ENCODE measurements around the gene FTO. TPM values are rescaled to one million over a fixed set of nuclear protein-coding genes. Genes with fewer than 3 reads are reported as not detected.

FTO gene
- total and polyA plus RNA-seq, 2 of the 13 experiments (the other 11 are each of a cell fraction or from before 2014, with no cell fraction given) = 41.6 to 55.8 TPM

GRCh38 chr16:53766304-53767016 lies 62.5 kb downstream of the FTO start (continued):
- TF ChIP-seq HNF1A (IDR thresholded peaks at IDR 0.05; ENCODE audit: low read depth) (no peak), HNF1A (CRISPR knock-in tag; IDR thresholded peaks at IDR 0.05; ENCODE audit: borderline replicate concordance) (0 out of 2 replicates have a peak, but pooled peaks have one; percentile 72), ZNF768 (CRISPR knock-in tag; IDR thresholded peaks at IDR 0.05) (0 out of 2 replicates have a peak, but pooled peaks have one; percentile 34), ZBTB33 (CRISPR knock-in tag; IDR thresholded peaks at IDR 0.05) (peak; percentile 17; the same call in 1 of the 2 replicates), NFE2 (CRISPR knock-in tag; IDR thresholded peaks at IDR 0.05) (peak; percentile 75; the same call in 1 of the 2 replicates), CREB1 (IDR thresholded peaks at IDR 0.05) (no peak), CREB1 (CRISPR knock-in tag; IDR thresholded peaks at IDR 0.05) (peak; percentile 34; the same call in 1 of the 2 replicates), ZMYM3 (CRISPR knock-in tag; IDR thresholded peaks at IDR 0.05) (peak; percentile 98), CREM (IDR thresholded peaks at IDR 0.05) (peak; percentile 58), CREM (CRISPR knock-in tag; IDR thresholded peaks at IDR 0.05) (no peak), HMG20A (CRISPR knock-in tag; IDR thresholded peaks at IDR 0.05; ENCODE audit: borderline replicate concordance) (peak; percentile 83; the same call in 1 of the 2 replicates), ZNF883 (CRISPR knock-in tag; IDR thresholded peaks at IDR 0.05; ENCODE audit: not compliant biosample characterization) (no peak), PRPF4 (IDR thresholded peaks at IDR 0.05; ENCODE audit: low read depth, low read length, poor library complexity, severe bottlenecking) (peak; percentile 3), GFI1 (CRISPR knock-in tag; IDR thresholded peaks at IDR 0.05; ENCODE audit: borderline replicate concordance) (peak; percentile 65; the same call in 1 of the 2 replicates), KDM2A (CRISPR knock-in tag; IDR thresholded peaks at IDR 0.05; ENCODE audit: borderline replicate concordance, low read depth) (peak; percentile 44; the same call in 1 of the 2 replicates), SMC3 (IDR thresholded peaks at IDR 0.05; ENCODE audit: low read length) (no peak), POLR2AphosphoS2 (IDR thresholded peaks at IDR 0.05; ENCODE audit: low read depth, low read length) (no peak), ZNF878 (CRISPR knock-in tag; IDR thresholded peaks at IDR 0.05) (0 out of 2 replicates have a peak, but pooled peaks have one; percentile 37), ZNF121 (CRISPR knock-in tag; IDR thresholded peaks at IDR 0.05) (peak; percentile 98), ZNF746 (CRISPR knock-in tag; IDR thresholded peaks at IDR 0.05) (no peak), YY1 (IDR thresholded peaks at IDR 0.05; ENCODE audit: insufficient read depth, insufficient replicate concordance, low read depth, low read length) (no peak), ZNF614 (CRISPR knock-in tag; IDR thresholded peaks at IDR 0.05; ENCODE audit: borderline replicate concordance) (peak; percentile 23; the same call in 1 of the 2 replicates), ZNF414 (CRISPR knock-in tag; IDR thresholded peaks at IDR 0.05) (0 out of 2 replicates have a peak, but pooled peaks have one; percentile 52), NFIB (CRISPR knock-in tag; IDR thresholded peaks at IDR 0.05; ENCODE audit: borderline replicate concordance) (no peak), SP5 (CRISPR knock-in tag; IDR thresholded peaks at IDR 0.05; ENCODE audit: borderline replicate concordance, low read depth) (no peak)
